Cardiac muscle cell (in vitro differentiated cells and primary cell): ENCODE data around the gene PRMT6. TPM values are rescaled to one million over a fixed set of nuclear protein-coding genes. Genes with fewer than 3 reads are reported as not detected.

ENCODE experiments used
- DNase-seq, 2 donors: peaks; one replicate each; pipeline versions ENCODE4 v3.0.0 to v3.0.0-alpha.2; 2010 to 2017; ENCODE audit warnings: low read depth in 1 of 2, low spot score in 1 of 2
- H3K27ac ChIP-seq: fragments of 200-600 bp; sonication (generic); 2 replicates; pipeline ENCODE4 v1.5.1; 2016
- H3K27me3 ChIP-seq: fragments of 200-600 bp; sonication (generic); 2 replicates; pipeline ENCODE4 v1.6.0; 2016; ENCODE audit warnings: control low read depth
- H3K36me3 ChIP-seq: fragments of 200-600 bp; sonication (generic); 2 replicates; pipeline ENCODE4 v1.5.1; 2016; ENCODE audit warnings: control low read depth
- H3K4me1 ChIP-seq: fragments of 200-600 bp; sonication (generic); 2 replicates; pipeline ENCODE4 v1.8.1; 2017; ENCODE audit warnings: low read depth, mild to moderate bottlenecking, mixed run types
- H3K4me3 ChIP-seq: fragments of 200-600 bp; sonication (generic); 2 replicates; pipeline ENCODE4 v1.5.1; 2016; ENCODE audit warnings: mild to moderate bottlenecking
- H3K9me3 ChIP-seq: fragments of 200-600 bp; sonication (generic); 2 replicates; pipeline ENCODE4 v1.5.1; 2017; ENCODE audit warnings: low read depth, mild to moderate bottlenecking, control low read depth
- polyA plus RNA-seq: library from polyadenylated mRNA; unstranded; fragments of >200 nt; fragmentation: Nextera tagmentation; extraction: Ambion mirVana; gene quantifications from 2 replicates; pipeline ENCODE4 v1.2.1, GENCODE V29; 2016
- total RNA-seq: library from RNA; depleted of rRNA; stranded (reverse); fragments of >200 nt; gene quantifications from 2 replicates; pipeline ENCODE4 v1.2.3, GENCODE V29; 2016
- TF ChIP-seq, protein P1 (sequence below): IDR thresholded peaks from 2 replicates; pipeline ENCODE4 v1.5.1; 2012; ENCODE audit warnings: low read depth, mild to moderate bottlenecking, low read length

Gene PRMT6
- total and polyA plus RNA-seq, 2 experiments from 2014 or later, result 46.3 to 46.5 TPM

GRCh38 chr1:107057197-107058133 is 991 bp downstream of the PRMT6 start:
- DNase-seq, result peak; percentile 61 to 79
- no peaks in the 10 kb centered on the region for H3K9me3 ChIP-seq
- H3K4me1 ChIP-seq, result peaks cover 5% of the 10 kb centered on the region
- no peaks in the 10 kb centered on the region for H3K27me3 ChIP-seq
- TF ChIP-seq, protein P1, sequence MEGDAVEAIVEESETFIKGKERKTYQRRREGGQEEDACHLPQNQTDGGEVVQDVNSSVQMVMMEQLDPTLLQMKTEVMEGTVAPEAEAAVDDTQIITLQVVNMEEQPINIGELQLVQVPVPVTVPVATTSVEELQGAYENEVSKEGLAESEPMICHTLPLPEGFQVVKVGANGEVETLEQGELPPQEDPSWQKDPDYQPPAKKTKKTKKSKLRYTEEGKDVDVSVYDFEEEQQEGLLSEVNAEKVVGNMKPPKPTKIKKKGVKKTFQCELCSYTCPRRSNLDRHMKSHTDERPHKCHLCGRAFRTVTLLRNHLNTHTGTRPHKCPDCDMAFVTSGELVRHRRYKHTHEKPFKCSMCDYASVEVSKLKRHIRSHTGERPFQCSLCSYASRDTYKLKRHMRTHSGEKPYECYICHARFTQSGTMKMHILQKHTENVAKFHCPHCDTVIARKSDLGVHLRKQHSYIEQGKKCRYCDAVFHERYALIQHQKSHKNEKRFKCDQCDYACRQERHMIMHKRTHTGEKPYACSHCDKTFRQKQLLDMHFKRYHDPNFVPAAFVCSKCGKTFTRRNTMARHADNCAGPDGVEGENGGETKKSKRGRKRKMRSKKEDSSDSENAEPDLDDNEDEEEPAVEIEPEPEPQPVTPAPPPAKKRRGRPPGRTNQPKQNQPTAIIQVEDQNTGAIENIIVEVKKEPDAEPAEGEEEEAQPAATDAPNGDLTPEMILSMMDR, result no peak
- H3K4me3 ChIP-seq, result peak overlapping the region; percentile 84
- H3K36me3 ChIP-seq, result no peaks in the 10 kb centered on the region
- H3K27ac ChIP-seq, result no peak overlapping the region

- no peak overlapping the region for H3K4me3 ChIP-seq
- TF ChIP-seq, protein P1, result no peak
- DNase-seq, result no peak
- no peaks in the 10 kb centered on the region for H3K27me3 ChIP-seq
- no peaks in the 10 kb centered on the region for H3K36me3 ChIP-seq
- no peak overlapping the region for H3K27ac ChIP-seq
- H3K9me3 ChIP-seq, result no peaks in the 10 kb centered on the region
- peaks cover 5% of the 10 kb centered on the region for H3K4me1 ChIP-seq
These were observed 2.0 kb downstream of the PRMT6 start for GRCh38 chr1:107058245-107059032.

DNA sequence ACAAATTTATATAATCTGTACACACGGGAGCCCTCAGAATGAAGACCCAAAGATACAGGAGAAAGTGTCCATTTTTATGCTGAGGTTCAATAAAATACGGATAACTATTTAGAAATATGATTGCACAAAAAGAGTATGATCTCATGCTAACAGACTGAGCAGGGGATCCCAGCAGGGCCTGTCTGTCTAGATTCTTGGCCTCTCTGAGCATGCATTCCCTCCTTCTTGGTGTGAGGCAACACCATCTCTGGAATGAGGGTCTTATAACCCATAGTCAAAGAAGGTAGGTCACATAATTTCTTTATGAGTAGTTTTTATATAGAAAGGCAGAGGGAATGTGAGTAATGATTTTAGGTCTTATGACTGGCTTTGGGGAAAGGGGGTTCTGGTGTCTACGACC is 5.4 kb downstream of the PRMT6 start:
- TF ChIP-seq, protein P1, result no peak
- Histone ChIP-seq H3K27me3 (no peaks in the 10 kb centered on the region), H3K4me3 (no peak overlapping the region), H3K4me1 (peaks cover 5% of the 10 kb centered on the region), H3K36me3 (no peaks in the 10 kb centered on the region), H3K27ac (no peak overlapping the region), H3K9me3 (no peaks in the 10 kb centered on the region)
- no peak for DNase-seq

- no peaks in the 10 kb centered on the region for H3K36me3 ChIP-seq
These were observed 17.0 kb downstream of the PRMT6 start for GRCh38 chr1:107073493-107073892.

DNA sequence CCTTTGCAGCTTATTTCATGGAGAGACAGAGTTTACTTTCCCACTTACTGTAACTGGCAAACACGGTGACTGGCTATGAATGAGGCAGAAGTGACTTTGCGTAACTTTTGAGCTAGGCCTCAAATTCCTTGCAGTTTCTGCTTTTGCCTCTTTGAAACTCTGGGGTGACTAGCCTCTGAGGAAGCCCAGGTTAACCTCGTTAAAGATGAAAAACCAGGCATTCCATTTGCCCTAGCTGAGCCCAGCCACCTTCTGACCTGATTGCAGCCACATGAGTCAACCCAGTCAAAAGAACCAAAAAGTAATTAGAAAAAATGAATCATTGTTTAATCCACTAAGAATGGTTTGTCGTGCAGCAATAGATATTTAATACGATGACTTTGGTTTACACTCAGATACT is 20.4 kb downstream of the PRMT6 start:
- H3K27ac ChIP-seq, result no peak overlapping the region
- TF ChIP-seq, protein P1, result no peak
- no peaks in the 10 kb centered on the region for H3K4me1 ChIP-seq
- H3K4me3 ChIP-seq, result no peak overlapping the region
- no peaks in the 10 kb centered on the region for H3K27me3 ChIP-seq
- DNase-seq, result peak in 1 of 2 donors; percentile 1
- H3K9me3 ChIP-seq, result no peaks in the 10 kb centered on the region
- no peaks in the 10 kb centered on the region for H3K36me3 ChIP-seq

More at GRCh38 chr1:107073493-107073892, 17.0 kb downstream of the PRMT6 start:
- Histone ChIP-seq H3K27me3 (no peaks in the 10 kb centered on the region), H3K9me3 (no peaks in the 10 kb centered on the region), H3K4me3 (no peak overlapping the region), H3K27ac (no peak overlapping the region), H3K4me1 (no peaks in the 10 kb centered on the region)
- DNase-seq, result no peak
- TF ChIP-seq, protein P1, result no peak
